HG02798 (cell line): ENCODE data around the gene LEFTY1.

Source experiments
- ATAC-seq: cut with Tn5 transposase; IDR thresholded peaks from one replicate; pipeline ENCODE4 v1.9.1; 2021; ENCODE audit warnings: mild to moderate bottlenecking; ENCODE audit not compliant: unreplicated experiment, poor library complexity

LEFTY1 gene

DNA sequence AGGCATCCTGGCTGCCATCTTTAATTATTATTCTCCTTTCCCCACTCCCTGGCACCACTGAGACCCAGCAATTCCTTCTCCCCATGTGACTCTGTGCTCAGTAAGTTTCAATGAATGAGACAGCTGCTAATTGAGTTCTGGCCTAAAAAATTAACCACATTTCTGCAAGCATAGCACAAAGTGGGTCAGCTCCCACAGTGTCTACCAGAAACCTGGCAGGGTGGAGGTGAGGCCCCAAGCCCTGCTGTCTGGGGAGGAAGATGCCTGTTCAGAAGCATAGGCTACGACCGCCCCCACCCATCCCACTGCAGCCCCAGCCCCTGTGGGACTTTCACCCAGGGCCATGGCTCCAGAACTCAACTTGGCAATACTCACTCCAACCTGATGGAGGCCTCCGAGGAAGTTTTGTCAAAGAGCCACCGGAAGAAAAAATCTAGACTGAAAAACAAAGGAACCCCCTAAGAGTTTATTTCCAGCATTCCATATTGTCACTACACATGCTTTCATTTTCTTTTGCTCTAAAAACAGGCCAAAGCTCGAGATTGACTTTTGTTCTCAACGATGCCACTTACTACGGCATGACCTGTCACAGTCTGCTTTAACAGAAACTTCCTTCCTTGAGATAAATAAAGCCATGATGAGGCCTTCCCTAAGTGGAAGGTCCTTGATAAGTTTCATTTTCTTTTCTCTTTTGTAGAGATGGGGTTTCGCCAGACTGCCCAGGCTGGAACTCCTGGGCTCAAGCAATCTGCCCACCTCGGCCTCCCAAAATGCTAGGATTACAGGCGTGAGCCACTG is 33.2 kb downstream of the LEFTY1 start:
- no peak for ATAC-seq

DNA sequence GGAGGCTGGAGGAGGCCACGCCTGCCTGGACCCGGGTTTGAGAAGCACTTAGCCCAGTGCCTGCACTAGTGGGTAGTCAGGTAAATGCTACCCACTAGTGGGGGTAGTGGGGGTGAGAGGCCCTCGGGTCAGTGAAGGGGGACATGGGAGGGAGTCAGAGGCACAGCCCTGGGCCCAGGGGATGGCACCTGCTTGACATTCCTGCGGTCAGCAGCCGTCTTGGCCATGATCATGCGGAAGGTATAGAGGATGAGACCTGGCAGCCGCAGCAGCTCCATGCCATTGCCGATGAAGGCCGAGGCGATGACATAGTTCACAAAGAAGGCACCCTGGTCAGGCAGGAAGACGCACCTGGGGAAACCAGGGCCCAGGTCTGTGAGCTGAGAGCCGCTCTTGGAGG is 35.5 kb downstream of the LEFTY1 start:
- ATAC-seq, result no peak

DNA sequence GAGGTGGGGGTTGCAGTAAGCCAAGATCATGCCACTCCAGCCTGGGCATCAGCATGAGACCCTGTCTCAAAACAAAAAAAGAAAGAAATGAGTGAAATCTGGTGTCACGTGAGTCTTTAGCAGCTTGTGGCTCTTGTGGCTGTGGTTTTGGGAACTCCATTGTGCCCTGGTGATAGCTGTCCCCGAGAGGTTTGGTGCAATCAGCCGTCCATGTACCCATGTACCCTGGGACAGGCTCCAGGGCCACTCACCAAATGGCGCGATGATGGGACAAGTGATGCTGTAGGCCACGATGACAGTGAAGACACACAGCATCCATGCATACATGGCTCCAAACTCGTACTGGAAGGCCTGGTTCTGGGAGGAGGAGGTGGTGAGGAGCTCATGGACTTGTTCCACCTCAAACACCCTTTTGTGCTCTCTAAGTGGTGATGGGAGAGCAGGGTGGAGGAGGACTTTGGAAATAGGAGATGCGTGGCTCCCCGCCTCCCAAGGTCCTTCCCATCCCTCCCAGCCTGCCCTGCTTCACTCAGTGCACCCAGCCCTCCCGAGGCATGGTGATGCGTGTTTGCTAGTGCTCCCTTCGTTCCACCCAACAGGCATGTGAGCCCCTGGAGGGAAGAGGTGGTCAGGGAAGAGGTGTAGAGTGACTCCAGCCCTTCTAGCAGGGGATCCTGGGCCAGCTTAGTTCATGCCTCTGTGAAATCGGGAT is 36.4 kb downstream of the LEFTY1 start:
- ATAC-seq, result no peak

DNA sequence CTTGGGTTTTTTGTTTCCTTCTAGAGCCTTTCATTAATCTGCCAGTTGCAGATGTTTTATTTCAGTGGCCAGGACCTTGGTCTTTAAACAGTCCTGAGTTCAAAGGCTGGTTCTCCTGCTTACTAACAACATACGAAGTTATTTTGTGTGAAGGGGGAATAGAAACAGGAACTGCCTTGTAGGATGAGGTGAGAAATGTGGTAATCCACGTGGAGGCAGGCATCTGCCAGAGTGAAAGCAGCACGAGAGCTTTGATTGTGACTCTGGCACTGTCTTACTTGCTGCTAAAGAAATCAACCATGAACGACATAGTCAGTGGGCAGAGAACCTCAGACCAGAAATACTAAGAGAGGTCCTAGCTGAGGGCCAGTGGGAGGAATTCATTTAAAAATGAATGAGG is 37.1 kb downstream of the LEFTY1 start:
- peak; percentile 62 for ATAC-seq

DNA sequence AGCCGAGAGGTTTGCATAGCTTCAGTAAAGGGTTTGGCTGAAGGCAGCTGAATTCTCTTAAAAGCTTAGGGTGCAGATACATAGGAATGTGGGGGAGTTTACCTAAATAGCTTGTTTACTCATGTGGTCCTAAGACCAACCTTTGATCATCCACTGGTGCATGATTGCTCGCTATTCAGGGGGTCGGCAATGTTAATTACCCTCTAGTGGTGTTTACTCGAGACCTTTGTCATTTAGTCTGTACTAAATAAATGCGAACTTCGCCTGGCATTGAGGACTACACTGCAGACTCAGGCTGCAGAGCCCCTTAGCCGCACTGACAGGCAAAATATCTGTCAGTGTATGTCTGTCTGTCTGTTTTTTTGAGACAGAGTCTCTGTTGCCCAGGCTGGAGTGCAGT is 38.6 kb downstream of the LEFTY1 start:
- ATAC-seq, result no peak

DNA sequence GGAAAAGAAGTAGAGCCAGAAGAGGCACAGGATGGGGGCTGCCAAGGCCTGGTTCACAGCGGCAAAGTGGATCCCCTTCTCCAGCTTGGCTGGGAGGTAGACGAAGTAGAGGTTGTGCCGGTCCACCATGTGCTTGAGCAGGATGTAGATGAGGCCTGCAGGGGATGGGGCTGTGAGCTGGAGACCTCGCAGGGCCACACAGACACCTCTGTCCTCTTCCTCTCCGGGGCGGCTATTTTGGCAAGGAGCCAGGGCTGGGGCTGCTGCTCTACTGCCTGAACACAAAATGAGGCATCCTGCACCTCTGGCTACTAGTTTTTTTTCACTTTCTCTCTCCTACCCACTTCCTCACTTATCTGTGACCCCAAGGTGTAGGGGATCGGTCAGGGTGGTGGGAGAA is 39.0 kb downstream of the LEFTY1 start:
- no peak for ATAC-seq

DNA sequence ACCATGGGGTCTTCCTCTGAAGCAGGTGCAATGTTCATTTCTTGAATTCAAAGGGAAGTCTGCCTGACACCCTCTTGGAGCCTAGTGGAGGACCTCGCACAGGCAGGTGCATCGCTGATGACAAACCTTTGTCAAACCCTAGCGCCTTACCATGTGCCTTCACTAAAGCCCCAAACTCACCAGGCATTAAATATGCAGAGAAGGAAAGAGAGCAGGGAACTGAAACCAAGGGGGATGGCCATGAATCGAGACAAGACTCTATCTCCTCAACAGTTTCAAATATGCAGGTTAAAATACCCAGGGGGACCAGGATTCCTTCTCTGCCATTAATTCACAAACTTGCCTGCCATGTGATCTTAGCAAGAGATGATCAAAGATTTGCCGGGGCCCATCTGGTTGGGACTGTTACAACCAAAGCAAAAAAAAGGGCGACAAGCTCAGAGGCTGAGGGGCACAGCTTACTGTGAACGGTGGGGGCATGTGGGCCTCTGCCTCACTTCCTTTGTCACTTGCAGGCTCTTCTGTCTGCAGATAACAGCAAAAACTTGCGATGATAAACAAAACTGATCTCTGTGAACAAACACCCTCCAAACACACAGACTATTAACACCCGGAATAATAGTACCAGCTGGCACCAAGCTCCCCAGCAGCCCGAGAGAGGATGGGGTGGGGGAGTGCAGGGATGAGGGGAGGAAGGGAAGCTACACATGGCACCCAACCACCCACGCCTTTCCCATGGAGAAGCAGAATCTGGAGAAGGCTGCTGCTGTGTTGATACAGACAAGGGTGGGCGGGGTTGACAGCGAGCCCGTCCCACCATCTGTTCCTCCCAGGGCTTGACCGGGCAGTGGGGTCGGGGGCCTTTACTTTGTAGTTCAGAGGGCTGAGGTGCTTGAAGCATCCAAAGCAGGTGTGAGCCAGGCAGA is 40.7 kb downstream of the LEFTY1 start:
- peak; percentile 61 for ATAC-seq

DNA sequence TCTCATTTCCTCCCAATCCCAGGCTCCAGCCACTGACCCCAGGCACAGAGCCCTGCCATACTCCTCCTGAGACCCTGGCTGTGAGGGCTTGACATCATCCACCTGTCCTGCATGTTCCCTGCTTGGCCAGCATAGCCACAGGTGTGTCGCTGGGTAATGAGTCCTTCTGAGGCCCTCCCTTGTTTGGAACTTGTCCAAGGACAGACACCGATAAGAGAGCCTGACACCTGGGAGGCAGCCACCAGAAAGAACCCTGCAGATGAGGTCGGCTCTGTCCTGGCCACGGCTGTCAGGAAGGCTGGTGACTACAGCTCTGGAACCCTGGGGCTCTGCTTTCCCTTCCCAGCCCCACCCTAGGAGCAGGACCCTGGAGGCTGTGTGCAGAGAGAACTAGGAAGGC is 41.3 kb downstream of the LEFTY1 start:
- ATAC-seq, result no peak

DNA sequence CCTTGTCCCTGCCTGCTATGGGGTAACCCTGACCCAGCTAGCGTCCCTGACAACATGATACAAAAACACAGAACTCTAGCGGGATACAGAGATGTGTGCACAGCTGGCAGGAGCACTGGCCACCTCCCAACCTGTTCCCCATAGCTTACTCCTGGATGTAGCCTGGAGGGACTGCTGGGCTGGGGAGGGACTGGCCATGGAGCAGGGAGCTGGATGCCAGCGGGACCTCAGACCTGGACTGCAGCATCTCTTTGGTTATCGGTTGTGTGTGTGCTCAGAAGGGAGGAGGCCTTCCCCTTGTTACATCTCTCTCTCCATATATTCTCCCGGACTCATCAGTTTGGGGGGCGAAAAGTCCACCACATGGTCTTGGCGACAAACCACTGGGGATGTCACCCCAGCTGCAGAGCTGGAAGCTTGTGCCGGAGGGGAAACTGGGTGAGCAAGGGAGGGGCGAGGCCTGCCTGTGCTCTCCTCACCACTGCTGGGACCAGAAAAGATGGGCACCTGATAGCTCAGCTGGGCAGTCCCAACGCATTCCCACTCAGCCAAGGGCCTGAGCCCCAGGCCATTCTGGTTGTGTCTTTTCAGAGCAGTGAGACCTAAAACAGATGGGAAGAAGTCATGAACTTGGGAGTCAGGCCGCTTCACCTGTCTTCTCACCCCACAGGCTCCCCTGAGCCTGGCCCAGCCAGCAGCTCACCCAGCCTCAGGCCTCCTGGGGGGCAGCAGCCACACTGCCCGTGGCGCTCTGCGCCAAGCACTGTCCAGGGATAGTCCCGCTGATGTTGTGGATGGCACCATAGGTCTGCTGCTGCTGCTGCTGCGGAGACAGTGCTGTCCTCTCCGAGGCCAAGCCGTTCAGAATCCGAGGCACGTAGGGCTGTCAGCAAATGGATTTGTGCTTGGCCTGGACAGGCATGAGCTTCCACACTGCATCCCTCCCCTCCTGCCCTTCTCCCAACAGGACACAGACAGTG is 42.3 kb downstream of the LEFTY1 start:
- ATAC-seq, result no peak

DNA sequence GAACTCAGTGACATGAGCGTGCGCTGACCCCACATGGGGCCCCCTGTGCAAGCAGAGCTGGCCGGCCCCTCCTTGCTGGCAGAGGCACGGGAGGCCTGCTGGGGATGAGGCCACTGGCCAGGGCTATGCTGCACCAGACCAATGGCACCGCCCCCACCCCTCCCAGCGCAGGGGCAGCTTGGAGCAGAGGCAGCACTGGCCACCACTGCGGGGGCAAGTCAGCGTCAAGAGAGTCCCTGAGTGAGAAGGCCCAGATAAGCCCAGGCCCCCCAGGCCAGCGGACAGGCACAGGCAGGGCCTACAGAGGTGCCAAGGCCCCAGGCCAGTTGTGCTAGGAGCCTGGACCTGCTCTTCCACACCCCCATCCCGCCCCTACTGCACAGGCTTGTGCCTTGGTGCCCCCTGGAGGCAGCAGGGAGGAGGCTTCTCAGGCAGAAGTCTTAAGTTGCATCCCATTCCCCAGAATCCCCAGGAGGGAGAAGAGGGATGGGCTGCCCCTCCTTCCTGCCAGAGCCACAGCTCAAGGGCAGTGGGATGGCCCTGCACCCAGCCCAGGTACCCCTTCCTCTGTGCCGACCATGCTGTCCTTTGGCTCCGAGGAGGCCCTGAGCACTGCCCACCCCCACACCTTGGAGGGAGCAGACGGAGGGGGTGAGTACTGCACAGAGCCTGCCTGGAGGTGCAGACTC is 43.2 kb downstream of the LEFTY1 start:
- peak; percentile 30 for ATAC-seq

DNA sequence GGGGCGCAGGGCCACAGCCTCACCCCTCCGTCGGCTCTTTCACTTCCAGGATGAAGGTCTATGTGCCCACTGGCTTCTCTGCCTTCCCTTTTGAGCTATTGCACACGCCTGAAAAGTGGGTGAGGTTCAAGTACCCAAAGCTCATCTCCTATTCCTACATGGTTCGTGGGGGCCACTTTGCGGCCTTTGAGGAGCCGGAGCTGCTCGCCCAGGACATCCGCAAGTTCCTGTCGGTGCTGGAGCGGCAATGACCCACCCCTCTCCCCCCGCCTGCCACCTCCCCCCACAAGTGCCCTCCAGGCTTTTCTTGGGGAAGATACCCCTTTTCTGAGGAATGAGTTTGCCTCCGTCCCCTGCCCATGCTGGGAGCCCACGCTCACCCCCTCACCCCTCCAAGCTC is 43.8 kb downstream of the LEFTY1 start:
- ATAC-seq, result no peak

DNA sequence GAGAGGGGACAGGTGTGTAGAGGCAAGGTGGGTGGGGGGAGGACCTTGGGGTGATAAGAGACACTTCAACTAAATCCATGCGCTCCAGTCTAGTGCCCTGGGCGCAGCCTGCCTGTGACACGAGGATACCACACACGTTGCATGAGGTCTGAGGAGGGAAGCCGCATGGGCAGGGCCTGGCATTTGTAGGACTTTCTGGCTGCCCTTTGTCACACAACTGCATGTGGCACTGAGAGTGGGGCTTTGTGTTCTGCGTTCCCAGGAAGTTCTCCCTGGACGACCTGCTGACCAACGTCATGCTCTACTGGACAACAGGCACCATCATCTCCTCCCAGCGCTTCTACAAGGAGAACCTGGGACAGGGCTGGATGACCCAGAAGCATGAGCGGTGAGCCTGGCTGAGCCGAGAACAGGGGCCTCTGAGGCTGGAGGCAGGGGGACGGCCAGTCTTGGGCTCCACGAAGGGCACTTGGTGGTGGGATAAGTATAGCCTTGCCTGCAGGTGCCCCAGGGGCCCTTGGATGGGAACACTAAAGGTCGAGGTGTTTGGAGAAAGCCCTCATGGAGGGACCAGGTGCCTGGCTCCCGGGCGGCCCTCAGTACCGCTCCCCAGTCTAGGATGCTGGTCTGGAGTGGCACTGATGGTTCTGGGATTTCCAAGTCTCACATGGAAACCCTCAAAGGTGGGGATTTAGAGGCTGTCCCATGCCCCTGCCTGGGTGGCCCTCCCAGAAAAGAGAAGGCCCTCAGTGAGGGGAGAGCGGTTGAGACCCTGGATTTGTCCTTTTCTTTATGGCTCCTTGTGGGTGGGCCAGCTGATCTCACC is 44.5 kb downstream of the LEFTY1 start:
- no peak for ATAC-seq

DNA sequence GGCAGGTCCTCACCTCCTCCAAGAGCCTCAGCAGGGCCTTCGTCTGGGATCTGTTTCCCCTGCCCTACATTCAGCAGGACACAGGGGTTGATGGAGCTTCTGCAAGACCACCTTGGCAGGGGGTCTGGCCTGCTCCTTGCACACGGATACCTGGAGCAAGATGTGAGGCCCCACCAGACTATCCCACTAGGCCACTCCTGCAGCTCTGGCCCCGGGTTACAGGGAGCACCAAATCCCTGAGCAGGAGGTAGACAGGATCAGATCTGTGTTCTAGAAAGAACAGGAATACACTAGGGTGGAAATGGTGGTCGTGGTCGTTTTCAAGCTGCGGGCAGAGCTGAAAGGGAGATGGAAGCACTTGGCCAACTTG is 45.5 kb downstream of the LEFTY1 start:
- ATAC-seq, result no peak

DNA sequence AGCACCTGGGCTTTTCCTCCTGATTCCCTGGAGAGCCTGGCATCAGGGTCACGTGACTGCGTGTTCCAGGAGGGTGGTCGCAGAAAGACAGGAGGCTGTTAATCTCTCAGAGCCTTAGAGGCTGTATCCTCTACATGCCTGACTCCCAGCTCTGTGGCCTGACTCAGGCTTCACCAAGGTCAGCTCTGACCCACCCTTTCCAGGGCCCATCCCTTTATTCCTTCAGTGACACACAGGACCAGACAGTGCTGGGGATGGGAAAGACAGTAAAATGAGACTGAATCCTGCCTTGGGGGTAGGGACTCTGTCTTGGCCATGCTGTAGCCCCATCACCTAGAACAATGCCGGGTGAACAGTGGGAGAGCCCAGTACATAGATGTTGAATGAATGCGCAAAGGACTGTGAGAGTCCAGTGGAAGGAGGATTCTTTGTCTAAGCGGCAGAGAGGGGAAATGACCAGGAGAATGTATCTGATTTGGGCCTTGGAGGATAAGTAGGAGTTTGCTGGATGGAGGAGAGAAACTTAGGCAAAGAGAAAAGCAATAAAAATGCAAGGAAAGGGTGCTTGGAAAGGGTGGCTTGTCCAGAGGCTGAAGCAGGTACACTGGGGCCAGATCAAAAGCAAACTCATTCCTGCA is 46.0 kb downstream of the LEFTY1 start:
- no peak for ATAC-seq

DNA sequence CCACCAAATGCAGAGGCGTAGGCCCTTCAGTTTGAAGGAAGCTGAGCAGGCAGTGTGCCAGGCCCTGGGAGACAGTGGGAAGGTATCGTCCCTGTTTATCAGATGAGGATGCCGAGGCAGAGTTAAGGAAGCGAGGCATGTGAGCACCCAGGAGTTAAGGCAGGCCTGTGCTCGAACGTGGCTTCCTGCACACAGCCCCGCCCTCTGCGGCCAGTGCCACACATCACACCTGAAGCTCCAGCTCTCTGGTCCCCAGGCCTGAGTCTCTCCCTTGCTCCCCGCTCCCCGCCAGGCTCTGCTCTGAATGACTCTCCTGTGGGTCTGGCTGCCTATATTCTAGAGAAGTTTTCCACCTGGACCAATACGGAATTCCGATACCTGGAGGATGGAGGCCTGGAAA is 46.9 kb downstream of the LEFTY1 start:
- no peak for ATAC-seq

DNA sequence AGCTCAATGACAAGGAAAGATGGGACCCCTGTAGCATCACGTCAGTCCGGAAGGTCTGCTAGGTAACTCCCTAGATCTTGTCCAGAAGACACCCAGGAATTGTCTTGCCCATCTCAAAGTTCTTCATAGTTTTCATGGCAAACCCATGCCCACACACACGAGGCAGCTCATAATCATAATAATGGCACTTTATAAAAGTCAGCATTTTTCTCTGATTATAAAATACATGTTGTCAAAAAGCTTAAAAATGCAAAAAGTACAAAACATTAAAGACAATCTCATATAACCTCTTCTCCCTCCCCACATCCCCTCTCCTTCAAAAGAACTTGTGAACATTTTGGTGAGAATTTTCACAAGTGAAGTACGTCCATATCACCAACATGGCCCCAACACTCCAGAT is 48.2 kb downstream of the LEFTY1 start:
- ATAC-seq, result no peak

DNA sequence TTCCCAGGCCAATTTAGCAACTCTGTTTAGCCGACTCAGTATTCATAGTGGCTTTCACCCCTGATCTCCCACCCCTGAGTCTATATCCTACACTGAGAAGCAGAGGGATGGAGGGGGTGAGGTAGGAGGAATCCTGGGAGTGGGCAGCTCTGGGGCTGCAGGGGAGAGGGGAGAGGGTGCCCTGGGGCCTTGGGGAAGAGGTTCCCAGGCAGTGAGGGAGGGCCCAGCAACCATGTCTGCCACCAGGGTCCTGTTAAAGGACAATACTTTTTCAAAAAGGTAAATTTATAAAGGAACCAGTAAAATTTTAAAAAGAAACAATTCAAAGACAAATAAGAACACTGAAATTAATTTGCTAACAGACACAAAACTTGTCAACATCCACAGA is 48.7 kb downstream of the LEFTY1 start:
- no peak for ATAC-seq

DNA sequence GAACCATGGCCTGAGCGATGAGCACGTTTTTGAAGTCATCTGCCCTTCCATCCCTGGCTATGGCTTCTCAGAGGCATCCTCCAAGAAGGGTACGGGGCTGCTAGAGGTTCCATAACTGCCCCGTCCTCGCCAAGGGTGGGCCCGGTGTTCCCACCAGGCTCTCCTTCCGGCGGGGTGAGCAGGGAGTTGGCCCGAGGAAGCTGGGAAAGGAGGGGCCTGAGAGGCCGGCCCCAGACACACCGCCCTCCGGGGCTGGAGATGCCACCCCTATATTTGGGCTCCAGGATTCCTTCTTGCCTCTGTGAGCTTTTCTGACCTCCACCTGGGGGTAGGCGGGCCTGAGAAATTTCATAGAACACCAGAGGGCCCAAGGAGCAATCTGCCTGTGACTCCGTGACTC is 50.2 kb downstream of the LEFTY1 start:
- no peak for ATAC-seq
